HG02852 (cell line): ENCODE data around the gene ITGB3.
"Not testable (repeated sequence)": the region's sequence is repeated elsewhere in the genome, so short reads cannot be mapped to it uniquely, and the experiment has no call there.

Experiments
- ATAC-seq: cut with Tn5 transposase; IDR thresholded peaks from one replicate; pipeline ENCODE4 v1.9.1; 2021; ENCODE audit warnings: mild to moderate bottlenecking, moderate library complexity; ENCODE audit not compliant: unreplicated experiment

The ITGB3 gene

GRCh38 chr17:47243737-47244598, 9.7 kb upstream of the ITGB3 start:
- no peak for ATAC-seq

GRCh38 chr17:47244697-47245096, 8.9 kb upstream of the ITGB3 start:
- no peak for ATAC-seq

GRCh38 chr17:47246120-47246519, 7.5 kb upstream of the ITGB3 start:
- no peak for ATAC-seq

- no peak for ATAC-seq
These were observed 2.8 kb upstream of the ITGB3 start for GRCh38 chr17:47250855-47251254.

GRCh38 chr17:47251421-47251940, 2.1 kb upstream of the ITGB3 start:
- no peak for ATAC-seq

GRCh38 chr17:47252209-47252608, 1.4 kb upstream of the ITGB3 start:
- ATAC-seq, result no peak

- ATAC-seq, result no peak
These were observed 688 bp upstream of the ITGB3 start for GRCh38 chr17:47252766-47253512.

- ATAC-seq, result no peak
These were observed 846 bp downstream of the ITGB3 start for GRCh38 chr17:47254403-47254943.

GRCh38 chr17:47257651-47258339, 4.2 kb downstream of the ITGB3 start:
- ATAC-seq, result no peak

GRCh38 chr17:47262586-47262985, 9.0 kb downstream of the ITGB3 start:
- ATAC-seq, result no peak

GRCh38 chr17:47264166-47264565, 10.5 kb downstream of the ITGB3 start:
- no peak for ATAC-seq

GRCh38 chr17:47265983-47266541, 12.4 kb downstream of the ITGB3 start:
- ATAC-seq, result no peak

- no peak for ATAC-seq
These were observed 13.2 kb downstream of the ITGB3 start for GRCh38 chr17:47266782-47267181.

GRCh38 chr17:47267354-47267828, 13.8 kb downstream of the ITGB3 start:
- ATAC-seq, result no peak

- not testable (repeated sequence) for ATAC-seq
These were observed 15.3 kb downstream of the ITGB3 start for GRCh38 chr17:47268964-47269363.

- ATAC-seq, result not testable (repeated sequence)
These were observed 16.1 kb downstream of the ITGB3 start for GRCh38 chr17:47269561-47270280.

GRCh38 chr17:47270946-47271705, 17.5 kb downstream of the ITGB3 start:
- ATAC-seq, result no peak

- no peak for ATAC-seq
These were observed 18.9 kb downstream of the ITGB3 start for GRCh38 chr17:47272491-47272890.

GRCh38 chr17:47273245-47273644, 19.6 kb downstream of the ITGB3 start:
- ATAC-seq, result no peak
